GM21619 (cell line): ENCODE measurements around the gene MBTD1.
"Not testable (repeated sequence)": the region's sequence is repeated elsewhere in the genome, so short reads cannot be mapped to it uniquely, and the experiment has no call there.

Source experiments
- ATAC-seq: cut with Tn5 transposase; IDR thresholded peaks from one replicate; pipeline ENCODE4 v1.9.1; 2021; ENCODE audit not compliant: unreplicated experiment

Gene MBTD1

GRCh38 chr17:51256101-51256500 lies 3.7 kb downstream of the MBTD1 start:
- no peak for ATAC-seq

- ATAC-seq, result no peak
Measured at GRCh38 chr17:51255673-51256072, 4.2 kb downstream of the MBTD1 start.

GRCh38 chr17:51251010-51251409 lies 8.8 kb downstream of the MBTD1 start:
- no peak for ATAC-seq

DNA sequence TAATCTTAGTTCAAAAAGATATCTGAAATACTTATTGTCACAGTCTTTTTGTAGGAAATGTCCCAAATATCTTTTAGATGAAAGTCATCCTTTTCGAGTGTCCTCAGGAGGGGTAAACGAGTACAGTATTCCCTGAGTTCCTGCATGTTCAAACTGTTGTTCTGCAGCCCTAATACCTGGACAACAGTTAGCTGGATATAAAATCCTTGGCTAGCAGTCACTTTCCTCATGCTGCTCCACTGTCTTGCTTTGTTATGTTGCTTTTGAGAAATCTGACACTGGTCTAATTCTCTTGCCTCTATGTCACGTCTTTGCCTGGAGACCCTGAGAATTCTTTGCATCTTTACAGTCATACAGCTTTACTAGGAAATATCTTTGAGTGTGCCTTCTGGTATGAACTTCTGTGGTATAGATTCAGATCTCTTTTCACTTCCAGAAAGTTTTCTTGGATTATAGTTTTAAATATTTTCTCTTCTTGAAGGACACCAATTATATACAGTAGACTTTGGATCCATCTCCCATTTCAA lies 9.5 kb downstream of the MBTD1 start:
- no peak for ATAC-seq

DNA sequence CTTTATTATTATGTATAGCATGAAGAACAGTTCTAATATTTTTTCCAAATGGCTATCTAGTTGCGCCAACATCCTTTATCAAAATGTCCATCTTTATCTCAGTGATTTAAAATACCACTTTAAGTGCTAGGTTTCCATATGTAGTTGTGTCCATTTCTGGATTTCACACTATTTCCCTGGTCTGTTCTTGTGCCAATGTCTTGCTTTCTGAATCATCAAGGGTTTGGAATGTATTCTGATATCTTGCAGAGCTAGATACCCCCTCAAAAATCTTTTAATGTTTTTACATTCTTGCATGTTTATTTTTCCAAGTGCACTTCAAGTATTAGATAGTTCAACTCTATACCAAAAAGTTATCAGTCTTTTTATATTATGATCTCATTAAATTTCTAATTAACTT lies 14.3 kb downstream of the MBTD1 start:
- ATAC-seq, result no peak

DNA sequence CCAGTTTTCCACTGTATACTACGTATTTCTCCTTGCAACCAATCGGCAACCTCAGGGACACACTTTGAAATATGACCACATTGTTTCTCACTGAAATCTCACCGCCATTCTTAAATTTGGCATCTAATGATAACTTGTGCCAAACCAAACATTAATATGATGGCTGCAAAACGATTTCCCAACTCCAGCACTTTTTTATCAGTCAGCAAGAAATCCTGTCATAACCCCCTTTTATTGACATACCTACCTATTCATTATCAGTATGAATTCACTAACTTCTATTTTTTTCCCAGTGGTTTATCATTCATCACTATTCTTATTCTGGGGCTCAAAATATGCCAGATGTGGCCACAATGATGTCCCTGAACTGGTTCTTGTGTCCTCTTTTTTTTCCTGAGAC lies 15.8 kb downstream of the MBTD1 start:
- no peak for ATAC-seq

- no peak for ATAC-seq
Measured at GRCh38 chr17:51240275-51240674, 19.6 kb downstream of the MBTD1 start.

- peak; percentile 83 for ATAC-seq
Measured at GRCh38 chr17:51238255-51238887, 21.5 kb downstream of the MBTD1 start.

- no peak for ATAC-seq
Measured at GRCh38 chr17:51234162-51234561, 25.7 kb downstream of the MBTD1 start.

- ATAC-seq, result no peak
Measured at GRCh38 chr17:51231999-51232398, 27.9 kb downstream of the MBTD1 start.

DNA sequence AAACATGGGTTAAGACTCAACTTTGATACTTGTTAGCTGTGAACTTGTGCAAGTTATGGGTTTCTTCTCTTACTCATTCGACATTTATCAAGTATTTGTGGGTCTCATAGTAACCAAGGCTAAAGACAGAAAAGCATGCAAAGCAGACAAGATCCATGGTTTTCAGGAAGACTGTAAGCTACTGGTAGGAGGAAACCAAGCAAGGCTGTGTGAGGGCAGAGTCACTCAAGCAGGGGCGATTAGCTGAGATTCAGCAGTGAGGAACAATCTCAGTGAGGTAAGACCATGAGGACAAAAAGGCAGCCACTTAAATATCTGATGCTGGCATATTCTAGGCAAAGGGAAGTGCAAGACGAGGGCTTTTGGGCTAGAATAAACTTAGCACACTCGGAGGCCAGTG lies 29.5 kb downstream of the MBTD1 start:
- no peak for ATAC-seq

DNA sequence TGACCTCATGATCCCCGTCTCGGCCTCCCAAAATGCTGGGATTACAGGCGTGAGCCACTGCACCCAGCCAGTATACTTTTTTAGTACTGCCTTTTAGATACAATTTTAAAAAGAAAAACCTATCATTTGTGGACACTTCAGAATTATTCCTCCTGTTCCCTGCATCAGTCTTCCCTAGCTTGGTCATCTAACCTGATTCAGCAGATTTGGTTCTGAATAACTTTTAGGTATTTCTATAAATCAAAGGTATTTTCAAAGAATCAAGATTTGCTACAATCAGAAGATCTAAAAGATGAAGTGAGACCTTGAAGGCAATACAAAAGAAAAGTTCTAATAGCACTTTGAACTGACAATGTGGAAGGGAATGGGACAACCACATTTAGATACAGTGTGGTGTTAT lies 30.0 kb downstream of the MBTD1 start:
- no peak for ATAC-seq

DNA sequence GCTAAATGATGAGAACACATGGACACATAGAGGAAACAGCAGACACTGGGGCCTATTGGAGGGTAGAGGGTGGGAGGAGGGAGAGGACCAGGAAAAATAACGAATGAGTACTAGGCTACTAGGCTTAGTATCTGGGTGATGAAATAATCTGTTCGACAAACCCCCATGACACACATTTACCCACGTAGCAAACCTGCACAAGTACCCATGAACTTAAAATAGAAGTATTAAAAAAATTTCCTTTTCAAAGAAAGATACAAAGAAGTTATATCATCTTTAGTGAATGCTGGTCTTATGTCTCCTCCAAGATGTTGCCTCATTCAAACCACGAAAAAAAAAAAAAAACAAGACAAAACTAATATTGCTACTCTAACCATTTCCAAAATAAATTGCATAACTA lies 31.7 kb downstream of the MBTD1 start:
- ATAC-seq, result no peak

DNA sequence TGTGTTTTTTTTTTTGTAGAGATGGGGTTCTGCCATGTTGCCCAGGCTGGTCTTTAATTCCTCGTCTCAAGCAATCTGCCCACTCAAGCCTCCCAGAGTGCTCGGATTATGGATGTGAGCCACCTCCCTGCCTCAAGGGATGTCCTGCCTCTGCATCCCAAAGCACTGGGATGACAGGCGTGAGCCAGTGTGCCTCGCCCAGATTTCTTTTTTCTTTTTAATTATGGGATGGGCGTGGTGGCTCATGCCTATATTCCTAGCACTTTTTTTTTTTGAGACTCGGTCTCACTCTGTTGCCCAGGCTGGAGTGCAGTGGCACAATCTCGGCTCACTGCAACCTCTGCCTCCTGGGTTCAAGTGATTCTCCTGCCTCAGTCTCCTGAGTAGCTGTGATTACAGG lies 34.3 kb downstream of the MBTD1 start:
- not testable (repeated sequence) for ATAC-seq

GRCh38 chr17:51224402-51225262 lies 35.2 kb downstream of the MBTD1 start:
- no peak for ATAC-seq

- ATAC-seq, result no peak
Measured at GRCh38 chr17:51221322-51221721, 38.5 kb downstream of the MBTD1 start.

GRCh38 chr17:51217946-51218345 lies 41.9 kb downstream of the MBTD1 start:
- no peak for ATAC-seq

DNA sequence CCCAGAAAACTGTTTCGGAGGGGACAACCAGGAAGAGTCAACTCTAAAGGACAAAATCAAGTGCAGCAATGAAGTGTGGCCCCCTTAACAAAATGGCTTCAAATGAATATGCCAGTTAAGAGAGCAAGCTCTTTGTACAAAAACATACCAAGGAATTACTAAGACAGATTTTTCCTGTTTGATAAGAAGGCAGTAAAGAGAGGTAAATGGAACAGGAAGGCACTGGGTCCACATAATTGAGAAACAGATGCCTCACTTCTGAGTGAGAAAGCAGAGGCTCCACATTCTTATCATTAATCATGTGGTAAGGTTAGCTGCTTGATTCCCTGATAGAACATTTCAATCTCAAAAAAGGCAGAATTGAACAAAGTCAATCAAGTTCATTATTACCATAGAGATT lies 44.9 kb downstream of the MBTD1 start:
- ATAC-seq, result no peak

- no peak for ATAC-seq
Measured at GRCh38 chr17:51203838-51204237, 56.0 kb downstream of the MBTD1 start.

DNA sequence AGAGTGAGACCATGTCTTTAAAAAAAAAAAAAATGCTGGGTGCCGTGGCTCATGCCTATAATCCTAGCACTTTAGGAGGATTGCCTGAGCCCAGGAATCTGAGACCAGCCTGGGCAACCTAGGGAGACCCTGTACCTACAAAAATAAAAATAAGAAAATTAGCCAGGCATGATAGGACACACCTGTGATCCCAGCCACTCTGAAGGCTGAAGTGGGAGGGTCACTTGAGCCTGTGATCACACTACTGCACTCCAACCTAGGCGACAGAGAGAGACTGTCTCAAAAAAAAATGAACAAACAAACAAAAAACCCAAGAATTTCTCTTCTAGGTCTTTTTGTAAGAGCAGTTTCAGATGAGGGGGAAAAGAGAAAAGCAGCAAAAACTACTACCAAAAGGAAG lies 59.0 kb downstream of the MBTD1 start:
- ATAC-seq, result no peak

DNA sequence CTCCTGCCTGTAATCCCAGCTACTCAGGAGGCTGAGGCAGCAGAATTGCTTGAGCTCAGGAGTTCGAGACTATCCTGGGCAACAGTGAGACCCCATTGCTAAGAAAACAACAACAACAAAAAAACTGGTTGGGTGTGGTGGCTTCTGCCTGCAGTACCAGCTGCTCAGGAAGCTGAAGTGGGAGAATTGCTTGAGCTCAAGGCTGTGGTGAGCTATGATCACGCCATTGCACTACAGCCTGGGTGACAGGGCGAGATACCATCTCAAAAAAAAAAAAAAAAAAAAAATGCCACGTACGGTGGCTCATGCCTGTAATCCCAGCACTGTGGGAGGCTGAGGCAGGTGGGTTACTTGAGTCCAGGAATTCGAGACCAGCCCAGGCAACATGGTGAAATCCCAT lies 59.6 kb downstream of the MBTD1 start:
- ATAC-seq, result no peak

- ATAC-seq, result no peak
Measured at GRCh38 chr17:51197754-51198153, 62.1 kb downstream of the MBTD1 start.
